HL-60 (cell line): ENCODE data around the gene MRPS34.

Experiments
- CTCF ChIP-seq: IDR thresholded peaks from one replicate; pipeline ENCODE4 v1.5.1; 2011; ENCODE audit warnings: low read length, control low read depth, inconsistent platforms; ENCODE audit not compliant: insufficient read depth
- GABPA ChIP-seq: IDR thresholded peaks from 2 replicates; pipeline ENCODE4 v1.6.1; 2012; ENCODE audit warnings: low read depth
- SPI1 ChIP-seq: IDR thresholded peaks from 2 replicates; pipeline ENCODE4 v1.6.1; 2012; ENCODE audit warnings: low read depth, mild to moderate bottlenecking, borderline replicate concordance

GRCh38 chr16:1752853-1753252, 20.1 kb downstream of the MRPS34 start:
- TF ChIP-seq CTCF: no peak
- no peak for TF ChIP-seq GABPA
- TF ChIP-seq SPI1: no peak
